ENCODE data around the gene P4HB. TPM values are rescaled to one million over a fixed set of nuclear protein-coding genes. Genes with fewer than 3 reads are reported as not detected.
A peak's percentile ranks its signal among the peaks of the same experiment; 100 is the strongest.

Gene P4HB
- total RNA-seq, 4 donors from 2014 or later = 548 to 1,124 (median 681) TPM

GRCh38 chr17:81865733-81866439, 5.6 kb upstream of the P4HB start:
- DNase-seq = peak; percentile 52 to 68
- no peak overlapping the region for H3K27ac ChIP-seq
- H3K27me3 ChIP-seq = no peaks in the 10 kb centered on the region
- intact Hi-C loops (cut with DNase I) = no loop called here
- H3K9me3 ChIP-seq = no peaks in the 10 kb centered on the region
- WGBS, 2 donors = 72 to 74% methylated on average over 8 to 14 of the region's 18 CpGs
- H3K36me3 ChIP-seq = peaks cover 20 to 22% of the 10 kb centered on the region in 2 donors
- no peak overlapping the region for H3K4me3 ChIP-seq (replicated peaks in 1 of 3)
- TF ChIP-seq POLR2A (IDR thresholded peaks at IDR 0.05) (no peak), CTCF (IDR thresholded peaks at IDR 0.05) (no peak)
- peaks cover 25 to 43% of the 10 kb centered on the region in 2 donors for H3K4me1 ChIP-seq

- intact Hi-C loops (cut with DNase I) = no loop called here
- Histone ChIP-seq H3K4me1 (peaks cover 24 to 42% of the 10 kb centered on the region in 2 donors), H3K4me3 (replicated peaks in 1 of 3) (no peak overlapping the region), H3K27me3 (no peaks in the 10 kb centered on the region), H3K27ac (no peak overlapping the region), H3K36me3 (peaks cover 20 to 22% of the 10 kb centered on the region in 2 donors), H3K9me3 (no peaks in the 10 kb centered on the region)
- TF ChIP-seq POLR2A (IDR thresholded peaks at IDR 0.05) (no peak), CTCF (IDR thresholded peaks at IDR 0.05) (no peak)
- no peak for DNase-seq
- WGBS, 2 donors = 91 to 93% methylated on average over 8 of the region's 8 CpGs
Measured at GRCh38 chr17:81865358-81865732, 5.0 kb upstream of the P4HB start.

GRCh38 chr17:81863833-81864768, 3.8 kb upstream of the P4HB start:
- no peak overlapping the region for H3K27ac ChIP-seq
- intact Hi-C loops (cut with DNase I) = no loop called here

GRCh38 chr17:81863123-81863675, 2.9 kb upstream of the P4HB start:
- TF ChIP-seq POLR2A (IDR thresholded peaks at IDR 0.05) = no peak
- no peak for TF ChIP-seq CTCF (IDR thresholded peaks at IDR 0.05)
- Histone ChIP-seq H3K4me3 (replicated peaks in 1 of 3) (no peak overlapping the region), H3K27me3 (no peaks in the 10 kb centered on the region), H3K4me1 (peaks cover 20 to 38% of the 10 kb centered on the region in 2 donors), H3K27ac (no peak overlapping the region), H3K36me3 (peaks cover 7 to 14% of the 10 kb centered on the region in 2 donors), H3K9me3 (no peaks in the 10 kb centered on the region)
- intact Hi-C loops (cut with DNase I) = no loop called here
- WGBS, 2 donors = 85 to 93% methylated on average over 6 of the region's 6 CpGs
- DNase-seq = no peak

More at GRCh38 chr17:81863833-81864768, 3.8 kb upstream of the P4HB start:
- peaks cover 12 to 17% of the 10 kb centered on the region in 2 donors for H3K36me3 ChIP-seq
- no peaks in the 10 kb centered on the region for H3K27me3 ChIP-seq
- 66 to 79% methylated on average over 4 to 9 of the region's 9 CpGs for WGBS, 2 donors
- H3K9me3 ChIP-seq = no peaks in the 10 kb centered on the region
- no peak overlapping the region for H3K4me3 ChIP-seq (replicated peaks in 1 of 3)
- TF ChIP-seq CTCF (IDR thresholded peaks at IDR 0.05) (no peak), POLR2A (IDR thresholded peaks at IDR 0.05) (no peak)
- H3K4me1 ChIP-seq = peaks cover 17 to 33% of the 10 kb centered on the region in 2 donors
- no peak for DNase-seq
